Endothelial cell of umbilical vein (primary cell): Measurements from ENCODE around the gene EVC2. TPM values are rescaled to one million over a fixed set of nuclear protein-coding genes. Genes with fewer than 3 reads are reported as not detected.

Source experiments
- BruUV-seq: library from RNA; stranded (reverse); fragments of 400-500 nt; replicated peaks from 2 replicates; lab custom pipeline; 2021; lab: Mats Ljungman, UMichigan
- CTCF ChIA-PET: fragments of 300-600, 350-600 bp; sonication (Branson Sonifier 250); formaldehyde crosslinking; loops from one replicate; lab custom pipeline; 2021; ENCODE audit warnings: antibody characterized with exemption, inconsistent platforms; lab: Charles Lee
- POLR2A ChIA-PET: fragments of 300-600, 350-600 bp; sonication (Branson Sonifier 250); formaldehyde crosslinking; loops from one replicate; lab custom pipeline; 2021; ENCODE audit warnings: antibody characterized with exemption, inconsistent platforms; lab: Charles Lee
- DNase-seq: peaks from one replicate; pipeline ENCODE4 v3.0.0-alpha.2; 2011; ENCODE audit warnings: low read depth, low spot score
- FAIRE-seq: peaks from 2 replicates; lab custom pipeline; 2011; peaks lifted over from hg19 to GRCh38; lab: Jason Lieb, UNC
- H2AFZ ChIP-seq: 2 replicates; pipeline ENCODE4 v1.6.0; 2012; ENCODE audit warnings: low read depth, low read length, control low read depth, inconsistent platforms
- H3K27ac ChIP-seq: 2 replicates; pipeline ENCODE4 v1.5.1; 2011; ENCODE audit warnings: low read depth, mild to moderate bottlenecking, control low read depth, low read length, moderate library complexity; ENCODE audit not compliant: insufficient read depth
- H3K27me3 ChIP-seq, 2 experiments: 2 replicates each; pipeline versions ENCODE4 v1.6.0 to v1.6.1; 2011; ENCODE audit warnings: low read length in 2 of 2, mixed read lengths in 1 of 2; ENCODE audit not compliant: control insufficient read depth in 2 of 2, insufficient read depth in 2 of 2
- H3K36me3 ChIP-seq, 2 experiments: 2 replicates in 1 of 2; 3 replicates in 1 of 2; pipeline ENCODE4 v1.5.1; 2011; ENCODE audit warnings: low read length in 2 of 2, mild to moderate bottlenecking in 1 of 2, moderate library complexity in 1 of 2; ENCODE audit not compliant: control insufficient read depth in 2 of 2, insufficient read depth in 2 of 2; ENCODE audit errors: extremely low read depth in 1 of 2
- H3K4me1 ChIP-seq: 3 replicates; pipeline ENCODE4 v1.5.1; 2011; ENCODE audit warnings: mild to moderate bottlenecking, low read length; ENCODE audit not compliant: control insufficient read depth, insufficient read depth; ENCODE audit errors: extremely low read depth
- H3K4me2 ChIP-seq: 2 replicates; pipeline ENCODE4 v1.6.1; 2011; ENCODE audit warnings: low read length, control low read depth, mixed read lengths; ENCODE audit not compliant: insufficient read depth
- H3K4me3 ChIP-seq, 3 experiments: fragments of 200-600 bp in 1 of 3; sonication (generic), shearing (Covaris generic) in 1 of 3; replicated peaks in 1 of 3; 2 replicates each; pipeline ENCODE4 v1.5.1; 2011 to 2016; ENCODE audit warnings: control low read depth in 3 of 3, low read length in 3 of 3, mild to moderate bottlenecking in 2 of 3, inconsistent platforms in 1 of 3, low read depth in 1 of 3, moderate library complexity in 1 of 3; ENCODE audit not compliant: insufficient read depth in 1 of 3
- H3K79me2 ChIP-seq: 2 replicates; pipeline ENCODE4 v1.6.0; 2012; ENCODE audit warnings: low read length, inconsistent platforms; ENCODE audit not compliant: control insufficient read depth, insufficient read depth
- H3K9ac ChIP-seq: replicated peaks from 2 replicates; pipeline ENCODE3; 2011; ENCODE audit warnings: low read length, control low read depth; ENCODE audit not compliant: insufficient read depth; ENCODE audit errors: extremely low read depth
- H3K9me1 ChIP-seq: replicated peaks from 3 replicates; pipeline ENCODE4 v1.6.0; 2011; ENCODE audit warnings: mild to moderate bottlenecking, low read length; ENCODE audit not compliant: control insufficient read depth, insufficient read depth; ENCODE audit errors: extremely low read depth
- H3K9me3 ChIP-seq: replicated peaks from 2 replicates; pipeline ENCODE4 v1.5.1; 2012; ENCODE audit warnings: low read length, inconsistent platforms; ENCODE audit not compliant: control insufficient read depth, insufficient read depth
- H4K20me1 ChIP-seq: replicated peaks from 2 replicates; pipeline ENCODE3; 2011; ENCODE audit warnings: mild to moderate bottlenecking, low read length; ENCODE audit not compliant: control insufficient read depth, insufficient read depth; ENCODE audit errors: extremely low read depth
- CTCF ChIP-seq, 2 donors: IDR thresholded peaks; 1 replicate in 1 of 2; 2 replicates in 1 of 2; pipeline ENCODE4 v1.5.1; 2011; ENCODE audit warnings: low read length in 2 of 2, mild to moderate bottlenecking in 2 of 2, moderate library complexity in 2 of 2, control low read depth in 1 of 2, inconsistent platforms in 1 of 2, low read depth in 1 of 2; ENCODE audit not compliant: insufficient read depth in 1 of 2; ENCODE audit errors: extremely low read depth in 1 of 2
- EZH2 ChIP-seq: IDR thresholded peaks from 2 replicates; pipeline ENCODE4 v1.6.1; 2012; ENCODE audit warnings: borderline replicate concordance, low read depth, mild to moderate bottlenecking, moderate library complexity, low read length, inconsistent platforms; ENCODE audit not compliant: severe bottlenecking
- FOS ChIP-seq: IDR thresholded peaks from 2 replicates; pipeline ENCODE4 v1.6.1; 2011; ENCODE audit warnings: mild to moderate bottlenecking, low read length, moderate library complexity, borderline replicate concordance; ENCODE audit not compliant: insufficient read depth
- GATA2 ChIP-seq: IDR thresholded peaks from 2 replicates; pipeline ENCODE4 v1.7.0; 2011; ENCODE audit warnings: low read depth, mild to moderate bottlenecking, moderate library complexity, mixed read lengths, low read length; ENCODE audit not compliant: insufficient read length, insufficient read depth
- JUN ChIP-seq: IDR thresholded peaks from 2 replicates; pipeline ENCODE4 v1.6.1; 2011; ENCODE audit warnings: borderline replicate concordance, low read depth; ENCODE audit not compliant: insufficient read length, insufficient read depth
- MAX ChIP-seq: IDR thresholded peaks from 2 replicates; pipeline ENCODE4 v1.6.1; 2011; ENCODE audit not compliant: insufficient read depth, insufficient read length
- MYC ChIP-seq: IDR thresholded peaks from one replicate; pipeline ENCODE4 v1.6.1; 2011; ENCODE audit warnings: mild to moderate bottlenecking, low read depth, low read length
- POLR2A ChIP-seq: IDR thresholded peaks from 2 replicates; pipeline ENCODE4 v1.6.1; 2012; ENCODE audit warnings: low read depth, mild to moderate bottlenecking, control low read depth, low read length
- POLR2AphosphoS5 ChIP-seq: IDR thresholded peaks from 2 replicates; pipeline ENCODE4 v1.6.1; 2012; ENCODE audit warnings: low read depth, mild to moderate bottlenecking, control low read depth, low read length, moderate library complexity; ENCODE audit not compliant: insufficient read depth
- dilution Hi-C: fragments of 300-500 bp; cut with MboI; formaldehyde crosslinking; loops from one replicate; pipeline ENCODE4 v1.15.0; 2019; ENCODE audit warnings: low sequenced_read_pairs; ENCODE audit not compliant: extremely low pct_ligation_motif_present
- intact Hi-C: fragments of 100-400 bp; cut with micrococcal nuclease; formaldehyde crosslinking; loops from one replicate; pipeline ENCODE4 v1.10.0; 2022
- polyA plus RNA-seq, 4 experiments: library from polyadenylated mRNA; depleted of rRNA in 3 of 4; stranded (reverse) in 3 of 4; unstranded in 1 of 4; fragments of >200 nt; gene quantifications; 2 replicates each; pipeline versions ENCODE4 v1.2.1 to v1.2.3, GENCODE V29; 2011 to 2012; ENCODE audit warnings: missing spikeins in 1 of 4
- total RNA-seq: library from RNA; stranded (reverse); gene quantifications from 2 replicates; pipeline ENCODE4 v1.2.3, GENCODE V29; 2021

Gene EVC2
- total and polyA plus RNA-seq, 2 donors (not counting 3 experiments of a cell fraction or from before 2014, with no cell fraction given): 1.7 to 8.8 TPM

- ChIA-PET POLR2A (no interaction called here), CTCF (no interaction called here)
- Histone ChIP-seq H2AFZ (no peak overlapping the region), H3K9me3 (no peaks in the 10 kb centered on the region), H3K36me3 (peaks cover 0 to 19% of the 10 kb centered on the region in 2 experiments), H3K79me2 (no peaks in the 10 kb centered on the region), H3K4me1 (peaks cover 24% of the 10 kb centered on the region), H3K9me1 (no peaks in the 10 kb centered on the region), H3K9ac (no peak overlapping the region), H4K20me1 (no peaks in the 10 kb centered on the region), H3K27ac (peak overlapping the region; percentile 63), H3K27me3 (no peaks in the 10 kb centered on the region), H3K4me3 (no peak overlapping the region), H3K4me2 (no peak overlapping the region)
- intact Hi-C loops (no loop called here), dilution Hi-C loops (no loop called here)
- FAIRE-seq (no peak), DNase-seq (no peak)
- no peak for TF ChIP-seq POLR2AphosphoS5
- TF ChIP-seq MYC: no peak
- no peak for TF ChIP-seq POLR2A
- TF ChIP-seq GATA2: no peak
- no peak for TF ChIP-seq EZH2
- TF ChIP-seq FOS: no peak
- no peak for TF ChIP-seq CTCF (IDR thresholded peaks at IDR 0.05; ENCODE audit: extremely low read depth in 1 of 2, insufficient read depth in 1 of 2, low read depth in 1 of 2, low read length in 2 of 2)
- no peak for TF ChIP-seq MAX
- TF ChIP-seq JUN: no peak
- no TSS peak for BruUV-seq
These were observed 49.6 kb upstream of the EVC2 start for GRCh38 chr4:5757954-5758353.
